Adipocyte (in vitro differentiated cells): Measurements from ENCODE around the gene DHRS13.
"Not testable (repeated sequence)": the region's sequence is repeated elsewhere in the genome, so short reads cannot be mapped to it uniquely, and the experiment has no call there.

Experiments
- DNase-seq: peaks from one replicate; pipeline ENCODE4 v3.0.0-alpha.2; 2015; ENCODE audit warnings: low read depth
- H3K27me3 ChIP-seq: replicated peaks from 2 replicates; pipeline ENCODE4 v1.7.0; 2013; ENCODE audit warnings: mild to moderate bottlenecking, low read length, moderate library complexity; ENCODE audit not compliant: control insufficient read depth, insufficient read depth
- H3K36me3 ChIP-seq: 2 replicates; pipeline ENCODE4 v1.7.0; 2013; ENCODE audit warnings: low read length, mild to moderate bottlenecking, moderate library complexity; ENCODE audit not compliant: control insufficient read depth, insufficient read depth, severe bottlenecking
- H3K4me1 ChIP-seq: 2 replicates; pipeline ENCODE4 v1.7.0; 2013; ENCODE audit warnings: mild to moderate bottlenecking, low read length, moderate library complexity; ENCODE audit not compliant: control insufficient read depth, insufficient read depth
- H3K4me3 ChIP-seq: 2 replicates; pipeline ENCODE4 v1.7.0; 2013; ENCODE audit warnings: mild to moderate bottlenecking, low read length, moderate library complexity
- H3K9ac ChIP-seq: 2 replicates; pipeline ENCODE4 v1.7.0; 2013; ENCODE audit warnings: mild to moderate bottlenecking, low read length, moderate library complexity
- H3K9me3 ChIP-seq: 2 replicates; pipeline ENCODE4 v1.7.0; 2013; ENCODE audit warnings: mild to moderate bottlenecking, low read length, moderate library complexity; ENCODE audit not compliant: control insufficient read depth

Gene DHRS13

GRCh38 chr17:28848667-28849066, 54.2 kb downstream of the DHRS13 start:
- H3K27me3 ChIP-seq, H3K9me3 ChIP-seq, H3K4me3 ChIP-seq, H3K4me1 ChIP-seq, H3K9ac ChIP-seq, DNase-seq, H3K36me3 ChIP-seq: not testable (repeated sequence)
